ENCODE measurements around the gene ZNF367.
A peak's percentile ranks its signal among the peaks of the same experiment; 100 is the strongest.
"Not testable (repeated sequence)": the region's sequence is repeated elsewhere in the genome, so short reads cannot be mapped to it uniquely, and the experiment has no call there.

ZNF367 gene

DNA sequence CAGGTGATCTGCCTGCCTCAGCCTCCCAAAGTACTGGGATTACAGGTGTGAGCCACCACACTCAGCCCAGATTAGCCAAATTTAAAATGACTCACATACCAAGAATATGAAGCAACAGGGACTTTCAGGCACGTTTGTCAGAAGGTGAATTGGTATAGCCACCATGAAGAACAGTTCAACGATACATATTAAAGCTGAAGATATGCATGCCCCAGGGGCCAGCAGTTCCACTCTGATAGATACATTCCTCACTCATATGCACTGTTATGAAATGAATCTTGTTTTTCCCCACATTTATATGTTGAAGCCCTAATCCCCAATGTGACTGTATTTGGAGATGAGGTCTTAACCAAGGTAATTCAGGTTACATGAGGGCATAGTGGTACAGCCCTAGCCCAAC lies 57.2 kb downstream of the ZNF367 start:
- no peaks in the 10 kb centered on the region for H3K27me3 ChIP-seq
- TF ChIP-seq CTCF (IDR thresholded peaks at IDR 0.05; ENCODE audit: low read depth, low read length) = no peak
- no peaks in the 10 kb centered on the region for H3K9me3 ChIP-seq
- no peaks in the 10 kb centered on the region; the same call in 1 of the 2 replicates for H3K36me3 ChIP-seq
- no peaks in the 10 kb centered on the region for H3K4me1 ChIP-seq
- DNase-seq = no peak
- H3K4me3 ChIP-seq (ENCODE audit: low read depth, low read length) = no peak overlapping the region

DNA sequence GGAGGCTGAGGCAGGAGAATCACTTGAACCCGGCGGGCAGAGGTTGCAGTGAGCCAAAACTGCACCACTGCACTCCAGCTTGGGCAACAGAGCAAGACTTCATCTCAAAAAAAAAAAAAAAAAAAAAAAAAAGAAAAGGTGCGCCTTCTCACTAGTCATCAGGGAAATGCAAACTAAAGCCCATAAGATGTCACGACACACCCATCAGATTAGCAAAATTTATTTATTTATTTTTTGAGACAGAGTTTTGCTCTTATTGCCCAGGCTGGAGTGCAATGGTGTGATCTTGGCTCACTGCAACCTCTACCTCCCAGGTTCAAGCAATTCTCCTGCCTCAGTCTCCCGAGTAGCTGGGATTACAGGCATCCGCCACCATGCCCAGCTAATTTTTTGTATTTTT lies 57.6 kb downstream of the ZNF367 start:
- not testable (repeated sequence) for H3K9me3 ChIP-seq; H3K4me1 ChIP-seq; H3K36me3 ChIP-seq; H3K4me3 ChIP-seq (ENCODE audit: low read depth, low read length); H3K27me3 ChIP-seq; DNase-seq

DNA sequence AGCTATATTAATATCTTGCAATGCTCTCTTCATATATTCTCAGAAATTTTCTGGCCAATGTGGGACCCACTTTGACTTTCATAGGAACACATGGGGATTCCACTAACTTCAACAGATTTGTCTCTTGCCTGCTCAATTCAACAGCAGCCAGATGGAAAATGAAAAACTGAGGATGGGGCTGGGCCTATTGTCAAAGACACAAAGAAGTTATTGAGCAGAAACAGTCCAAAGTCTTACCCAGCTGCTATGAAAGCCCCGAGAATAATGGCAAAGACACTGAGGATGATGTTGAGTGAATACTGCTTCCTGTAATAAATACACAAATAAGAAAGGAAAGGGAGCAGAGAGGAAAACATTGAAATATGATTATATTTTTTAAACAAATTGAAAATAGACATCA lies 67.3 kb downstream of the ZNF367 start:
- H3K9me3 ChIP-seq = no peaks in the 10 kb centered on the region; the same call in 1 of the 2 replicates
- no peaks in the 10 kb centered on the region for H3K4me1 ChIP-seq
- no peak for TF ChIP-seq CTCF (IDR thresholded peaks at IDR 0.05; ENCODE audit: low read depth, low read length)

DNA sequence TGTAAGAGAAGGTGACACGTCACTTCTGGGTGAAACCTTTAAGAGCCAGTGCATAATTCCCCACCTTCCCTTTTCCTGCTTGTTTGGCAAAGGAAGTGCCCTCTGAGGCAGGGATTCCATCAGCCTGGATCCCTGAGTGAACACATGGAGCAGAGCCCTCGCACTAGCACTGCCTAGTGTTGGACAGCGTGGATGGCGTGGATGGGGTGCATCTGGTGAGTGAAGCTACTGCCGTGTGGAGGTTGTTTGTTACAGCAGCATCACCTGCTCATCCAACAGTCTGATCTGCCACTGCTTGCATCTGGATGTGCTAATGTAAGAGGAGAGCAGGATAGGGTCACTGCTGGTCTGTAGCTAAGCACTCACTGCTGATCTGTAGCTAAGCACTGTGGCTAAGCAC lies 69.9 kb downstream of the ZNF367 start:
- TF ChIP-seq CTCF (IDR thresholded peaks at IDR 0.05; ENCODE audit: low read depth, low read length) = no peak
- H3K4me1 ChIP-seq = peaks cover 8% of the 10 kb centered on the region

More for the DNA sequence above, 67.3 kb downstream of the ZNF367 start:
- no peak for DNase-seq
- Histone ChIP-seq H3K36me3 (no peaks in the 10 kb centered on the region), H3K27me3 (no peaks in the 10 kb centered on the region), H3K4me3 (ENCODE audit: low read depth, low read length) (no peak overlapping the region)

DNA sequence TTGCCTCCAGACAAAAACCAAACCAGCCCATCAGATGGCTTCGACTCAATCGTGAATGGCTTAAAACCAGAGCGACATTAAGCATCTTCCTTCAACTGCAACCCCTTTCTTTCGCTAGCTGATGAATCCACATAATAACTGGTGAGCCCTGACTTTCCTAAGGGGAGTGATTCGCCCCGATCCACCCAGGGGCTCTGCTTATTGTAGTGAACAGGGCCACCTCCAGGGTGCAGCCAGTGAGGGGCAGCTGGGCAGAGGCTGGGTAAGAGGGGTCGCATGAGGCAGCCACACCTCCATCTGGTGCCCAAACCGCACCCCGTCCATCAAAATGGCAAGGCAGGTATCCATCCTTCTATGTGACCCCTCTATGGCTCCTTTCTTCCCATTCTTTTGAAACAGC lies 72.6 kb downstream of the ZNF367 start:
- H3K4me1 ChIP-seq = peaks cover 8% of the 10 kb centered on the region
- no peak overlapping the region for H3K4me3 ChIP-seq (ENCODE audit: low read depth, low read length)
- H3K36me3 ChIP-seq = no peaks in the 10 kb centered on the region
- DNase-seq = no peak
- H3K9me3 ChIP-seq = no peaks in the 10 kb centered on the region
- TF ChIP-seq CTCF (IDR thresholded peaks at IDR 0.05; ENCODE audit: low read depth, low read length) = no peak
- H3K27me3 ChIP-seq = no peaks in the 10 kb centered on the region

More for the DNA sequence above, 69.9 kb downstream of the ZNF367 start:
- Histone ChIP-seq H3K9me3 (no peaks in the 10 kb centered on the region; the same call in 1 of the 2 replicates), H3K36me3 (no peaks in the 10 kb centered on the region), H3K4me3 (ENCODE audit: low read depth, low read length) (no peak overlapping the region), H3K27me3 (no peaks in the 10 kb centered on the region)
- no peak for DNase-seq

GRCh38 chr9:96344458-96345180 lies 73.6 kb downstream of the ZNF367 start:
- H3K36me3 ChIP-seq = no peaks in the 10 kb centered on the region
- H3K9me3 ChIP-seq = no peaks in the 10 kb centered on the region
- no peaks in the 10 kb centered on the region for H3K27me3 ChIP-seq
- H3K4me3 ChIP-seq (ENCODE audit: low read depth, low read length) = no peak overlapping the region
- peaks cover 13% of the 10 kb centered on the region for H3K4me1 ChIP-seq
- TF ChIP-seq CTCF (IDR thresholded peaks at IDR 0.05; ENCODE audit: low read depth, low read length) = no peak
- DNase-seq = peak; percentile 42

Measured in BE2C (cell line).